Fibroblast of villous mesenchyme (primary cell): ENCODE measurements around the gene NDEL1. TPM values are rescaled to one million over a fixed set of nuclear protein-coding genes. Genes with fewer than 3 reads are reported as not detected.

Source experiments
- DNase-seq: peaks from one replicate; pipeline ENCODE4 v3.0.0-alpha.2; 2010; ENCODE audit warnings: low read depth
- H3K4me3 ChIP-seq: 2 replicates; pipeline ENCODE4 v1.5.1; 2011; ENCODE audit warnings: low read depth, mild to moderate bottlenecking, low read length
- total RNA-seq: library from RNA; depleted of rRNA; stranded (reverse); fragments of >200 nt; gene quantifications from 2 replicates; pipeline ENCODE4 v1.2.3, GENCODE V29; 2012
- TF ChIP-seq, protein P1 (sequence below): IDR thresholded peaks from 2 replicates; pipeline ENCODE4 v1.5.1; 2012; ENCODE audit warnings: low read depth, mild to moderate bottlenecking, low read length; ENCODE audit not compliant: insufficient read depth

The NDEL1 gene
- total RNA-seq, 1 donor = 87.7 TPM

DNA sequence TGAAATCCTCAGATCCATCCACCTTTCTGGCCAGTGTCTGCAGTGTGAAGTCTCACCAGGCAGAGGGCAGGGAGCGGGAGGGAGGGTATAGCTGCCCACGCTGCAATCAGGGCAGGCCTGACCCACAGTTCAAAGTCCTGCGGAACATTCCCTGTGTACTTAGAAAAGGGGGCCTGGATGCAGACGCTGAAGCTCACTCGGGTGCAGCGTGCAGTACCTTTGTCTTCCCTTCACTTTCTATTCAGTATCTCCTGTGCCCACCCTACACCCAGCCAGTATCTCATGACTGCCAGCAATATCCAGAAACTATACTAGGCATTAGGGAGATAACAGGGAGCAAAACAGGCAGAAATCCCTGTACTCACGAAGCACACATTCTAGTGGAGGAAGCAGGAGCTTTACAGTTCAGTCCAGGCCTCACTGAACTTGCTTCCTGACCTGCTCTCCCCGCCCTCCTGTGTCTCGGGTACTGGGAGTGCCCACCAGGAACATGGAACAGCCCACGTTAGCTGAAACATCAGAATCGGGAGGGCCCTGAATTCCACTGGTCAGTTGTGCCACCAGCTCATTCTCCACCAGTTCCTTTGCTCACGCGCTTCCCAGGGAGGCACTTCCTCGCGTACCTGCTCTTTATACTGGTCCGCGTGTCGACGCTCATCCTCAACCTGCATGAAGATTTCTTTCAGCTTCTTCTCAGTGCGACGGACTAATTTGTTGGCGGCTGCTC, 42.2 kb downstream of the NDEL1 start:
- TF ChIP-seq, protein P1, sequence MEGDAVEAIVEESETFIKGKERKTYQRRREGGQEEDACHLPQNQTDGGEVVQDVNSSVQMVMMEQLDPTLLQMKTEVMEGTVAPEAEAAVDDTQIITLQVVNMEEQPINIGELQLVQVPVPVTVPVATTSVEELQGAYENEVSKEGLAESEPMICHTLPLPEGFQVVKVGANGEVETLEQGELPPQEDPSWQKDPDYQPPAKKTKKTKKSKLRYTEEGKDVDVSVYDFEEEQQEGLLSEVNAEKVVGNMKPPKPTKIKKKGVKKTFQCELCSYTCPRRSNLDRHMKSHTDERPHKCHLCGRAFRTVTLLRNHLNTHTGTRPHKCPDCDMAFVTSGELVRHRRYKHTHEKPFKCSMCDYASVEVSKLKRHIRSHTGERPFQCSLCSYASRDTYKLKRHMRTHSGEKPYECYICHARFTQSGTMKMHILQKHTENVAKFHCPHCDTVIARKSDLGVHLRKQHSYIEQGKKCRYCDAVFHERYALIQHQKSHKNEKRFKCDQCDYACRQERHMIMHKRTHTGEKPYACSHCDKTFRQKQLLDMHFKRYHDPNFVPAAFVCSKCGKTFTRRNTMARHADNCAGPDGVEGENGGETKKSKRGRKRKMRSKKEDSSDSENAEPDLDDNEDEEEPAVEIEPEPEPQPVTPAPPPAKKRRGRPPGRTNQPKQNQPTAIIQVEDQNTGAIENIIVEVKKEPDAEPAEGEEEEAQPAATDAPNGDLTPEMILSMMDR = no peak
- no peak overlapping the region for H3K4me3 ChIP-seq
- DNase-seq = no peak

DNA sequence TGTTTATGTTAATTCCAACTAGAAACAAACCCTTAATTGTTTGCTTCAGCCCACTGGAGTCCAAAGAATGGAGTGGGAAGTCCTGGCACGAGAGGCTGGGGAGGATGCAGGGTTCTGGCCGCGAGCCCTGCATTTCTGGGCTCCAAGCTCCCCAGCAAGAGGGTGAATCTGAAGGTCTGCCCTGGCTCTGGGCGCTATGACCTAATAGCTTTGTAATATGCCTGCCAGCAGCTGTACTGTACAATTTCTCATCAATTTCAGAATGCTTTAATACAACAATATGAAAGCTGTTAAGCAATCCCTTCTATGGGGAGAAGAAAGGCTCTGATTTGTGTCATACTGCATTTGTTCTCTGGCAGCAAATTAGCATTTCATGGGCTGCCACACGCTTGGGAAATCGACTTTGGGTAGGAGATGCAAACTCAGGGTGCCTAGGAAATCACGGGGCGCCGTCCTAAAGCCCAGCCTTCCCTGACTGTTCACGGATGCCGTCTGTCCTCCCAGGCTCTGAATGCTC, 43.8 kb downstream of the NDEL1 start:
- TF ChIP-seq, protein P1 = no peak
- peak; percentile 47 for DNase-seq
- no peak overlapping the region for H3K4me3 ChIP-seq

DNA sequence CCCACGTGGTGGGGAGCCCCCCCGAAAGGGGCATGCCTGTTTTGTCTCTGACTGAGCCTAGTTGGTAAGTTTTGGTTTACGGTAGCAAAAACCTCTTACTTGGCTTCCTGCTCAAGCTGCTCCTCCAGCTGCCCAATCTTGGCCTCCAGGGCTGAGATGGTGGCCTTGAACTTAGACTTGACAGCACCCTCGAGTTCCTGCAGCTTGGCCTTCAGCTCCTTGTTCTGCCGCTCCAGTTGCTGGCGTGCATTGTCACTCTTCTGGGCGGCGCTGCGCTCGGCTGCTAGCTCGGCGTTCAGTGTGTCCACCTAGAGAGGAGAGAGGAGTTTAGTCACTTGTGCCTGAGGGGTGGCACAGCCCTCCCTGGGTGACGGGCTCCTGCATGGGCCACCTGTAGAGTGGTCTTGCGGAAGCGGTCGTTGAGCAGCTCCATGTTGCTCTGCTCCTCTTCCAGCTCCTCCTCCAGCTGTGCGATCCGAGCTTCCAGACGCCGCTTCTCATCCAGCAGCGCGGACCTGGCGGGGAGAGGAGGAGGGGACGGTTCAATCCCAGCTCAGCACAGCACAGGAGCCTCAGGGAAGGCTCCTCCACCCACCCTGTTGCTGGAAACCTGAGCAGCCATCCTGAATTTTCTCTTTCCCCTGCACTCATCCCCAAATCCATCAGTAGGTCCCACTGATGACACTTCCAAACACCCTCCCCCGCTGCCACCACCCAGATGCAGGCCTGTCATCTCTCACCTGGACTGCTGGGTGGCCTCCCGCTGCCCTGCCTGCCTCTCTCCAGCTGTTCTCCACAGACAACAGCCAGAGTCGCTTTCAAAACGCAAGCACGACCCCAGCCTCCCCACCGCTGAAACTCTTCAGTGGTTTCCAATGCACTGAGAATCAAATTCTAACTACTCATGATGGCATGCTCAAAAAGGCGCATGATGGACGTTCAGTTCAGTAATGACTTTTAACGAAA, 44.6 kb downstream of the NDEL1 start:
- H3K4me3 ChIP-seq = no peak overlapping the region
- DNase-seq = no peak
- TF ChIP-seq, protein P1 = no peak

DNA sequence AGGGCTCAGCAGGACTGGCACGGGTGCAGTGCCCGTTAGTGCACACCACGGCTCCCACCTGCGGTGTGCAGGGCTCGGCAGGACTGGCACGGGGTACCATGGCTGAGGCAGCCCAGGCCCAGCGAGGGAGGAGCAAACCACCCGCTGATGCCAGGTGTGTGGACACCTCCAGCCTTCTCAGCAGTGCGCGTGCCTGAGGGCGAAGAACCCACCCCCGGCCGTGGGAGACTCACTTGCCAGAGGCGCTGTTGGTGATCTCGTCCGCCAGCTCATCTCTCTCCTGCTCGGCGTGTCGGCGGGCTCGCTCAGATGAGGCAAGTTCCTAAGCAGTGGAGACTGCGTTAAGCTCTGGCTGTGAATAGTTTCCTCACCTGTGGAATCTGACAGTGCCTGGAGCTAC, 45.4 kb downstream of the NDEL1 start:
- H3K4me3 ChIP-seq = no peak overlapping the region
- TF ChIP-seq, protein P1 = no peak
- no peak for DNase-seq

DNA sequence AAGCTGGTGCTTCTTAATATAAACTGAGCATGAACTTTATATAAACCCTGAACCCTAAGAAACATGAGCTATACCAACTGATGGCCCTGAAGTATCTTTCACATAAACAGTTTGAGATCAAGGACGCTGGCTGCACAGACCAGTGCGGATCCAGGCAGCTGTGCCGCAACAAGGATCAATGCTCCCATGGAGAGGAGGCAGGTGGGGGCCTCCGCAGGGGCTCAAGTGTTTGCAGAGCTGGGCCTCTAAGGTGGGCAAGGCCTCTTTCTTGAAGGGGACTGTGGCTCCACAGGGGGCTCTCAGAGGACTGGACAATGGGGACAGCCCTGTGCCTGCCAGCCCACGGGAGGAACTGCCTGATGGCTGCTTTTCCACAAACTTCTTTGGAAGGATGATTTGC, 46.0 kb downstream of the NDEL1 start:
- no peak for DNase-seq
- H3K4me3 ChIP-seq = no peak overlapping the region
- TF ChIP-seq, protein P1 = no peak

DNA sequence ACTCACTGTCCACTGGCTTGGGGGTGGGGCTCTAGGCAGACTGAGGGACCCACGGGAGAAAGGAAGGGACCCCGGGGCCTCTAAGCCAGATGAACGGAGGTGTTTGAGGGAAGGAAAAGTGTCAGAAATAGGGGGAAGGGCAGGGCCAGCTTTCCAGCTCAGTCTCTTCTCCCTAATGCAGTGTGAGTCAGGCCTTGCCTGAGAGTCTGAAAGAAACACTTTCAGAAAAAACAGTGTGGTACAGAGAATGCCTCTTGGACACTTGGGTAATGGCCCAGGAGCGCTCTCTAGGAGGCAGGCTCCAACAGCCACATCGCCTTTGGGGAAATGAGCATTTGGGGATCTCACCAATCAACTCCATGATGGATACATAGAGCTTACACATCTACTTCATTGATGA, 46.9 kb downstream of the NDEL1 start:
- TF ChIP-seq, protein P1 = no peak
- no peak for DNase-seq
- H3K4me3 ChIP-seq = no peak overlapping the region
